22Rv1 (cell line): ENCODE data around the gene ZNF438.

ENCODE experiments used
- CTCF ChIP-seq: fragments of 450-650 bp; IDR thresholded peaks from 2 replicates; pipeline ENCODE4 v1.5.1; 2017; ENCODE audit warnings: mild to moderate bottlenecking
- ZFX ChIP-seq: fragments of 450-650 bp; IDR thresholded peaks from 2 replicates; pipeline ENCODE4 v1.6.1; 2017; ENCODE audit warnings: antibody characterized with exemption, borderline replicate concordance

GRCh38 chr10:30842894-30843293 is 188.8 kb downstream of the ZNF438 start:
- TF ChIP-seq CTCF (no peak), ZFX (no peak)
